ENCODE data around the gene MAFF. TPM values are rescaled to one million over a fixed set of nuclear protein-coding genes. Genes with fewer than 3 reads are reported as not detected.

Gene MAFF
- total and polyA plus RNA-seq, 12 donors, result 2.9 to 21.4 (median 6.0) TPM

DNA sequence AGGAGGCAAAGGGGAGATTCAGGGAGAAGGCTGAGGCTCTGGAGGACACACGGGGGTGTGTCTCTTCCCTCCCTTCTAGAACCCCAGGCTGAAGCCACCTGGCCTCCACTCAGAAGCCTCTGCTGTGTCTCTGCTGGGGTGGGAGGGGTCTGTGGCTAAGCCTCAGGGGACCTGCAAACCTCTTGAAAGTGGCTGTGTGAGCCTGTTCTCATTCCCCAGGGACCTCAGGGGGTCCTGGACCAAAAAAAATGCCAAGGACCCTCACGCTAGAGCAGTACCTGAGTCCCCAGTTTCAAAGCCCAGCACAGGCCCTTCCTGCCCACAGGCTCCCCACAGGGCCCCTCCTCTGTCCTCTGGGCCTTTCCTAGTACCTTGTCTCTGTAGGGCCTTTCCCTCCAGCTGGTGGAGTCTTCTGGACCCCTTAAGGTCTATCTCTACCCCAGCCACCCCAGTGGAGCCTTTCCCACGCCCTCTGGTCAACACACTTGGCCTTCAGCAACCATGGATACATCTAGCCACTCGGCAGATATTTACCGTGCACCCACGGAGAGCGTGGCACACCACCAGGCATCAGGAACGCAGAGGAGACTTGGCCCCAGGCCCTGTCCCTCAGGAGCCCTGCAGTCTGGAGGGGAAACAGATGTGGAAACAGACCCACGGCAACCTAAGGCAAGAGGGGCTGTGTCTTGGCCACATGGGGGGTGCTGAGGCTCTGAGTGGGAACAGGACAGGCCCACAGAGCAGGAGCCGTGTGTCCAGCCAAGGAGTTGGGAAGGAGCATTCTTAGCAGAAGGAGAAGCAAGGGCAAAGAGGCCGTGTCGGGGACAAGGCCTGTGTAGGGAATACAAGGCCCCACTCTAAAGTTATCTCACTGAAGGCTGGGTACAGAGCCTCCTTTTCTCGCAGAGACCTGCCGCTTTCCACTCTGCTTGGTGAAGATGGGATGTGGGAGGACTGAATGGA, 38.6 kb upstream of the MAFF start:
- no peak overlapping the region for H3K4me3 ChIP-seq
- intact Hi-C loops (cut with DNase I), result loop anchor here in 4 of 10 donors (5.0 to 10.0 kb wide), 2 partner anchors 48 to 51 kb away; partner anchors contain the start of gene BAIAP2L2 (in 4 of the 4)
- WGBS, 2 donors, result 49 to 70% methylated on average over 14 of the region's 14 CpGs
- TF ChIP-seq, protein P1, sequence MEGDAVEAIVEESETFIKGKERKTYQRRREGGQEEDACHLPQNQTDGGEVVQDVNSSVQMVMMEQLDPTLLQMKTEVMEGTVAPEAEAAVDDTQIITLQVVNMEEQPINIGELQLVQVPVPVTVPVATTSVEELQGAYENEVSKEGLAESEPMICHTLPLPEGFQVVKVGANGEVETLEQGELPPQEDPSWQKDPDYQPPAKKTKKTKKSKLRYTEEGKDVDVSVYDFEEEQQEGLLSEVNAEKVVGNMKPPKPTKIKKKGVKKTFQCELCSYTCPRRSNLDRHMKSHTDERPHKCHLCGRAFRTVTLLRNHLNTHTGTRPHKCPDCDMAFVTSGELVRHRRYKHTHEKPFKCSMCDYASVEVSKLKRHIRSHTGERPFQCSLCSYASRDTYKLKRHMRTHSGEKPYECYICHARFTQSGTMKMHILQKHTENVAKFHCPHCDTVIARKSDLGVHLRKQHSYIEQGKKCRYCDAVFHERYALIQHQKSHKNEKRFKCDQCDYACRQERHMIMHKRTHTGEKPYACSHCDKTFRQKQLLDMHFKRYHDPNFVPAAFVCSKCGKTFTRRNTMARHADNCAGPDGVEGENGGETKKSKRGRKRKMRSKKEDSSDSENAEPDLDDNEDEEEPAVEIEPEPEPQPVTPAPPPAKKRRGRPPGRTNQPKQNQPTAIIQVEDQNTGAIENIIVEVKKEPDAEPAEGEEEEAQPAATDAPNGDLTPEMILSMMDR (IDR thresholded peaks at IDR 0.05), result no peak
- H3K27ac ChIP-seq, result peak overlapping the region in 3 of 10 donors; percentile 26 to 43 (median 36)
- H3K9me3 ChIP-seq, result no peaks in the 10 kb centered on the region
- peaks cover 0 to 6% (median 0%) of the 10 kb centered on the region in 9 donors for H3K36me3 ChIP-seq
- ATAC-seq, result peak in 4 of 8 donors; percentile 2 to 26 (median 22)
- H3K27me3 ChIP-seq, result no peaks in the 10 kb centered on the region
- H3K4me1 ChIP-seq, result peaks cover 0 to 39% (median 19%) of the 10 kb centered on the region in 9 donors
- no peak for DNase-seq

DNA sequence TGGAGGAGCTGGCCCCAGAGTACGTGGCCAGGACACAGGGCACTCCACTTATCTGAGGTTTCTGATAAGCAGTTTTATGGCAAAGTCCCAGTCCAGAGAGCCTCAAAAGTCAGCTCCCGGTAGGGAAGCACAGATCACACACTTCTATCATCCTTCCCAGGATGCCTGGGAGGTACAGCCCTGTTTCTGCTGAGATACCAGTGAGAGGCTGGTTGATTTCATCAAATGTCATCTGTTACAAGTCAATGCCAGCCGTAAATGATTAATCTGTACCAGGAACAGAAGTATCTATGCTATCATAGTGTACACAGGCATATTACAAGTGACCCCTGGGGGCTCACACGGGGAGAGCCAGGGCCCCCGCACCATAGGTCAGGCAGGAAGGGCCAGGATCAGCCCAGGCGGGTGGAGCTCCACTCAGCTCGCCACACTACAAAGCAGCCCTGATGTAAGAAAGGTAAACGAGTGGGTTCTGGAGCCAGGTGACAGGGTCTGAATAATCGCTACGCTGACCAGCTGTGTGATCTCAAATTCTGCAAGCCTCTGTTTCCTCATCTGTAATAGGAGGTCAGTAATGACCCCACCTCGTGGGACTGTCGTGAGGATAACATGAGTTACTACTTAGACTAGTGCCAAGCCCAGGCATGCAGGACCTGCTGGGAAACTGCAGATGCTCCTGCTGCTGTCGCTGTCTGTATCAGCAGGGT, 37.8 kb upstream of the MAFF start:
- peak overlapping the region in 3 of 10 donors; percentile 26 to 43 (median 36) for H3K27ac ChIP-seq
- H3K4me3 ChIP-seq, result no peak overlapping the region
- TF ChIP-seq, protein P1 (IDR thresholded peaks at IDR 0.05), result no peak
- no peaks in the 10 kb centered on the region for H3K27me3 ChIP-seq
- peaks cover 0 to 47% (median 24%) of the 10 kb centered on the region in 9 donors for H3K4me1 ChIP-seq
- WGBS, 2 donors, result 67 to 74% methylated on average over 13 of the region's 13 CpGs
- no peak for DNase-seq
- no peaks in the 10 kb centered on the region for H3K9me3 ChIP-seq
- intact Hi-C loops (cut with DNase I), result loop anchor here in 4 of 10 donors (5.0 to 10.0 kb wide), 2 partner anchors 49 to 52 kb away; partner anchors contain the start of gene BAIAP2L2 (in 4 of the 4)
- peaks cover 0 to 12% (median 0%) of the 10 kb centered on the region in 9 donors for H3K36me3 ChIP-seq
- peak in 4 of 8 donors; percentile 25 to 56 (median 40) for ATAC-seq

- TF ChIP-seq, protein P1 (IDR thresholded peaks at IDR 0.05), result no peak
- Histone ChIP-seq H3K27me3 (no peaks in the 10 kb centered on the region), H3K36me3 (peaks cover 0 to 17% (median 0%) of the 10 kb centered on the region in 9 donors), H3K4me1 (peaks cover 0 to 52% (median 24%) of the 10 kb centered on the region in 9 donors), H3K9me3 (no peaks in the 10 kb centered on the region), H3K27ac (no peak overlapping the region), H3K4me3 (no peak overlapping the region)
- 80 to 88% methylated on average over 7 of the region's 7 CpGs for WGBS, 2 donors
- DNase-seq (no peak), ATAC-seq (no peak)
- intact Hi-C loops (cut with DNase I), result loop anchor here in 4 of 10 donors (5.0 to 10.0 kb wide), 2 partner anchors 50 to 52 kb away; partner anchors contain the start of gene BAIAP2L2 (in 4 of the 4)
Observed at GRCh38 chr22:38164551-38164918, 37.3 kb upstream of the MAFF start.

All from heart right ventricle (tissue), 16 donors.